ENCODE results near the gene MKS1. TPM values are rescaled to one million over a fixed set of nuclear protein-coding genes. Genes with fewer than 3 reads are reported as not detected.

Gene MKS1
- total RNA-seq, 4 donors from 2014 or later: 11.6 to 24.1 (median 15.2) TPM

DNA sequence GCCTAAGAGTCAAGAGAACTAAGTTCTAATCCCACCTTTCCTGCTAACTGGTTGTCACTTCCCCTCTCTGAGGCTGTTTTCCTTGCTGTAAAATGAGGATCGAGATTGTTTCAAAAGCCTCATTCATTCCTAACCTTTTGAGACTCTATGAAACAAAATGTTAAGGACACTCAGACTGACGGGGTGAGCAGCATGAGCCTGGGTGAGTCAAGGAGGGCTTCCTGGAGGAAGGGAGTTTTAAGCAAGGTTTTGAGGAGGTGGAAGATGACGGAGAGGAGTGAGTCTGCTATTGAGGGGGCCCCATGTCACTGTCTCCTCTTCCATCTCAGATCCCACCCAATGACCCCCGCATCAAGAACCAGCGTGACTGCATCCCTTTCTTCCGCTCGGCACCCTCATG, 22.4 kb downstream of the MKS1 start:
- no peak for DNase-seq
- no peak overlapping the region for H3K27ac ChIP-seq
- no peak for TF ChIP-seq POLR2A (IDR thresholded peaks at IDR 0.05)
- TF ChIP-seq, protein P1, sequence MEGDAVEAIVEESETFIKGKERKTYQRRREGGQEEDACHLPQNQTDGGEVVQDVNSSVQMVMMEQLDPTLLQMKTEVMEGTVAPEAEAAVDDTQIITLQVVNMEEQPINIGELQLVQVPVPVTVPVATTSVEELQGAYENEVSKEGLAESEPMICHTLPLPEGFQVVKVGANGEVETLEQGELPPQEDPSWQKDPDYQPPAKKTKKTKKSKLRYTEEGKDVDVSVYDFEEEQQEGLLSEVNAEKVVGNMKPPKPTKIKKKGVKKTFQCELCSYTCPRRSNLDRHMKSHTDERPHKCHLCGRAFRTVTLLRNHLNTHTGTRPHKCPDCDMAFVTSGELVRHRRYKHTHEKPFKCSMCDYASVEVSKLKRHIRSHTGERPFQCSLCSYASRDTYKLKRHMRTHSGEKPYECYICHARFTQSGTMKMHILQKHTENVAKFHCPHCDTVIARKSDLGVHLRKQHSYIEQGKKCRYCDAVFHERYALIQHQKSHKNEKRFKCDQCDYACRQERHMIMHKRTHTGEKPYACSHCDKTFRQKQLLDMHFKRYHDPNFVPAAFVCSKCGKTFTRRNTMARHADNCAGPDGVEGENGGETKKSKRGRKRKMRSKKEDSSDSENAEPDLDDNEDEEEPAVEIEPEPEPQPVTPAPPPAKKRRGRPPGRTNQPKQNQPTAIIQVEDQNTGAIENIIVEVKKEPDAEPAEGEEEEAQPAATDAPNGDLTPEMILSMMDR (IDR thresholded peaks at IDR 0.05): no peak
- no peaks in the 10 kb centered on the region for H3K36me3 ChIP-seq
- intact Hi-C loops (cut with DNase I): no loop called here
- H3K4me3 ChIP-seq (replicated peaks in 1 of 3): no peak overlapping the region
- H3K9me3 ChIP-seq: no peaks in the 10 kb centered on the region
- no peaks in the 10 kb centered on the region for H3K4me1 ChIP-seq
- H3K27me3 ChIP-seq: peaks cover 5% of the 10 kb centered on the region
- WGBS, 2 donors: 82 to 83% methylated on average over 7 of the region's 7 CpGs

DNA sequence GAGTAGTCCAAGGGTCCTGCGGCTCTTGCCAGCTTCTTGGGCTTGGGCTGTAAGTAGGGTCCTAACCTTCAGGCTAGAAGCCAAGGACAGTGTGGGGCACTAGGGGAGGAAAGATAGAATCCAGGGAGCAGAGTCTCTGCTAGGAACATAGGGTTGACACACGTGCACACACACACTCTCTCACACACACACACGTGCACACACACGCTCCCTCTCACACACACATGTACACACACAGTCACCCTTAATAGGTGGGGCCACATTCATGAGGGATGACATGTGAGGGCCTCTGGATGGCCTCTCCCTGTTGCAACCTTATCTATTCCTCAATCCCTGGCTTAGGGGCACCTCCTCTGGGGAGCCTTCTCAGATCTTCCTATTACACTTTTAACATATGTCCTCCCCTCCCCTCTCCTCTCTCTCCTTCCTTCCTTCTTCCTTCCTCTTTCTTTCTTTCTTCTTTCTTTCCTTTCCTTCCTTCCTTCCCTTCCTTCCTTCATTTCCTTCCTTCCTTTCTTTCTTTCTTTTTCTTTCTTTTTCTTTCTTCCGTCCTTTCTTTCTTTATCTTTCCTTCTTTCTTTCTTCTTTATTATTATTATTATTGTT, 23.4 kb downstream of the MKS1 start:
- no peaks in the 10 kb centered on the region for H3K36me3 ChIP-seq
- no peaks in the 10 kb centered on the region for H3K9me3 ChIP-seq
- H3K4me1 ChIP-seq: no peaks in the 10 kb centered on the region
- TF ChIP-seq POLR2A (IDR thresholded peaks at IDR 0.05): no peak
- TF ChIP-seq, protein P1 (IDR thresholded peaks at IDR 0.05): no peak
- intact Hi-C loops (cut with DNase I): no loop called here
- H3K4me3 ChIP-seq (replicated peaks in 1 of 3): no peak overlapping the region
- H3K27me3 ChIP-seq: peaks cover 5% of the 10 kb centered on the region
- H3K27ac ChIP-seq: no peak overlapping the region
- DNase-seq: no peak
- 76 to 87% methylated on average over 5 of the region's 5 CpGs for WGBS, 2 donors

GRCh38 chr17:58193641-58194255, 25.3 kb downstream of the MKS1 start:
- 56 to 66% methylated on average over 18 of the region's 18 CpGs for whole genome bisulfite sequencing, 2 donors
- DNase-seq: no peak

DNA sequence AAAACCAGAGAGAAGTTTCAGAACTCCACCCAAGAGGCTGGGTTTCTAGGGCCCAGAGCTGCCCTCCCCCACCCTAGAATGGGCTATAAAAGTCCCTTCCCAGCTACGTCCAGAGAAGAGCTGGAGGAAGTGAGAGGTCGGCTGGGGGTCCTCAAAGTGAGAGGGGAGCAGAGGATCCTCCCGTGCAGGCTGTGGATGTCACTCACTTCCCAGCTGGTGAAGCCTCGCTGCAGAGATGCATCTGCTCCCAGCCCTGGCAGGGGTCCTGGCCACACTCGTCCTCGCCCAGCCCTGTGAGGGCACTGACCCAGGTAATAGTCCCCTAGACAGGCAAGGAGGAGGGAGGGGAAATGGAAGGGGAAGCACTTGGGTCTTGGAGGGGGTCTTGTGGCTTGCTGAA, 26.4 kb downstream of the MKS1 start, which contains the start of gene EPX:
EPX (plus strand) TSS at position 115 of the 400 bp plus-strand sequence; CDS start at position 236, 121 bp downstream.
- H3K4me3 ChIP-seq (replicated peaks in 1 of 3): no peak within 1 kb of the TSS
- DNase-seq: no peak
- TF ChIP-seq, protein P1 (IDR thresholded peaks at IDR 0.05): no peak
- TF ChIP-seq POLR2A (IDR thresholded peaks at IDR 0.05): no peak
- no peaks in the 10 kb centered on the region for H3K9me3 ChIP-seq
- no peaks in the 10 kb centered on the region for H3K27me3 ChIP-seq
- H3K4me1 ChIP-seq: peaks cover 0 to 3% of the 10 kb centered on the region in 2 donors
- WGBS, 2 donors: 34 to 40% methylated on average over 3 to 6 of the region's 6 CpGs
- intact Hi-C loops (cut with DNase I): no loop called here
- no peaks in the 10 kb centered on the region for H3K36me3 ChIP-seq
- no peak within 1 kb of the TSS for H3K27ac ChIP-seq

More at GRCh38 chr17:58193641-58194255, 25.3 kb downstream of the MKS1 start:
- Histone ChIP-seq H3K4me3 (replicated peaks in 1 of 3) (no peak overlapping the region), H3K27me3 (peaks cover 5% of the 10 kb centered on the region), H3K9me3 (no peaks in the 10 kb centered on the region), H3K27ac (no peak overlapping the region), H3K36me3 (no peaks in the 10 kb centered on the region), H3K4me1 (peaks cover 0 to 3% of the 10 kb centered on the region in 2 donors)
- TF ChIP-seq POLR2A (IDR thresholded peaks at IDR 0.05): no peak
- TF ChIP-seq, protein P1 (IDR thresholded peaks at IDR 0.05): no peak
- intact Hi-C loops (cut with DNase I): no loop called here

DNA sequence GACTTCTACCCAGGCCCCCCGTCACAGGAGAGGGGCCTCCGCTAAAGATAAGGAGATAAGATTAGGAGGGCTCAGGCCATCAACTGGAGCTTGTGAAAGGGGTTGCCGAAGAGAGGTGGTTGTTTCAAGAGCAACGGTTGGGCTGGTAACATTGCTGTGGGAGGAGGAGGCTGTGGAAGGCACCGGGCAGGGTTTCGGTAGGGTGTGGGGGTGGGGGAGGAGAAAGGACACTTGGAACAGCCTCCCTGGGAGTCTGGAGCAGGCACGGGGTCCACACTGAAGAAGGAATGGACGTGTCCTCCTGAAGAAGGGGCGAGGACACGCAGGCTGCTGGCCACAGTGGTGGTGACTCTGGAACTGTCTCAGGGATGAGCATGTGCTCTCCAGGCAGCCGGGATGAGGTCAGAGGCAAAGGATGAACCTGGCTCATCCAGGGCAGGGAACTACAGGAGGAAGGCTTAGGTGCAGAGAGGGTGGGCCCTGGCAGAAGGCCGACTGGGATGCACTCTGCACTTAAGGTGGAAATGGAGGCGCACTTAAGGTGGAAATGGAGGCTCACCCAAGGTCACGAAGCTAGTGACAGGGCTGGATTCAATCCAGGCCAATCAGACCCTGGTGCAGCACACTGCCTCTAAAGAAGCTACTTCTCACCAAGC, 27.7 kb downstream of the MKS1 start:
- intact Hi-C loops (cut with DNase I): no loop called here
- TF ChIP-seq POLR2A (IDR thresholded peaks at IDR 0.05): no peak
- TF ChIP-seq, protein P1 (IDR thresholded peaks at IDR 0.05): no peak
- Histone ChIP-seq H3K27ac (no peak overlapping the region), H3K4me1 (peaks cover 0 to 3% of the 10 kb centered on the region in 2 donors), H3K36me3 (no peaks in the 10 kb centered on the region), H3K27me3 (no peaks in the 10 kb centered on the region), H3K9me3 (no peaks in the 10 kb centered on the region), H3K4me3 (replicated peaks in 1 of 3) (no peak overlapping the region)
- 30 to 33% methylated on average over 13 to 14 of the region's 14 CpGs for WGBS, 2 donors
- DNase-seq: no peak
